Karpas-422 (cell line): ENCODE data around the gene CIT. TPM values are rescaled to one million over a fixed set of nuclear protein-coding genes. Genes with fewer than 3 reads are reported as not detected.

Source experiments
- DNase-seq: peaks from one replicate; pipeline ENCODE4 v3.0.0-alpha.2; 2015
- H2AFZ ChIP-seq: fragments of 200-600 bp; sonication (generic); 2 replicates; pipeline ENCODE4 v1.6.1; 2014; ENCODE audit warnings: antibody characterized with exemption, low read length, mixed read lengths
- H3K27ac ChIP-seq: fragments of 200-600 bp; sonication (generic); 2 replicates; pipeline ENCODE4 v1.5.1; 2014; ENCODE audit warnings: mild to moderate bottlenecking, low read length, moderate library complexity
- H3K27me3 ChIP-seq: fragments of 200-600 bp; sonication (generic); 2 replicates; pipeline ENCODE4 v1.6.1; 2014; ENCODE audit warnings: low read length, mixed read lengths
- H3K36me3 ChIP-seq: fragments of 200-600 bp; sonication (generic); 2 replicates; pipeline ENCODE4 v1.6.1; 2014; ENCODE audit warnings: low read length, mixed read lengths; ENCODE audit not compliant: insufficient read depth
- H3K4me1 ChIP-seq: fragments of 200-600 bp; sonication (generic); 2 replicates; pipeline ENCODE4 v1.6.1; 2014; ENCODE audit warnings: mild to moderate bottlenecking, low read length, mixed read lengths
- H3K4me2 ChIP-seq: fragments of 200-600 bp; sonication (generic); 2 replicates; pipeline ENCODE4 v1.6.1; 2014; ENCODE audit warnings: low read length, low read depth, mild to moderate bottlenecking; ENCODE audit not compliant: poor library complexity, severe bottlenecking
- H3K4me3 ChIP-seq: fragments of 200-600 bp; sonication (generic); 2 replicates; pipeline ENCODE4 v1.5.1; 2014; ENCODE audit warnings: mild to moderate bottlenecking, antibody characterized with exemption, low read length, mixed read lengths
- H3K79me2 ChIP-seq: fragments of 200-600 bp; sonication (generic); 2 replicates; pipeline ENCODE4 v1.6.1; 2014; ENCODE audit warnings: mild to moderate bottlenecking, low read length, mixed read lengths
- H3K9ac ChIP-seq: fragments of 200-600 bp; sonication (generic); 2 replicates; pipeline ENCODE4 v1.6.0; 2014; ENCODE audit warnings: low read length
- H3K9me2 ChIP-seq: fragments of 200-600 bp; sonication (generic), shearing (Covaris generic); replicated peaks from 2 replicates; pipeline ENCODE4 v1.6.0; 2014; ENCODE audit warnings: mild to moderate bottlenecking, low read length, moderate library complexity; ENCODE audit not compliant: insufficient read depth
- H3K9me3 ChIP-seq: fragments of 300-700, 200-600 bp; sonication (generic); 2 replicates; pipeline ENCODE4 v1.6.1; 2014; ENCODE audit warnings: low read length, mixed read lengths
- H4K20me1 ChIP-seq: fragments of 200-600 bp; sonication (generic); 2 replicates; pipeline ENCODE4 v1.6.1; 2014; ENCODE audit warnings: mild to moderate bottlenecking, antibody characterized with exemption, low read length, low read depth; ENCODE audit not compliant: insufficient read depth
- total RNA-seq: library from RNA; depleted of rRNA; stranded (reverse); fragments of >200 nt; shearing (Covaris generic); gene quantifications from 2 replicates; pipeline ENCODE4 v1.2.3, GENCODE V29; 2014; ENCODE audit warnings: low replicate concordance

Gene CIT
- total RNA-seq, 1 experiment from 2014 or later = 16.5 TPM

DNA sequence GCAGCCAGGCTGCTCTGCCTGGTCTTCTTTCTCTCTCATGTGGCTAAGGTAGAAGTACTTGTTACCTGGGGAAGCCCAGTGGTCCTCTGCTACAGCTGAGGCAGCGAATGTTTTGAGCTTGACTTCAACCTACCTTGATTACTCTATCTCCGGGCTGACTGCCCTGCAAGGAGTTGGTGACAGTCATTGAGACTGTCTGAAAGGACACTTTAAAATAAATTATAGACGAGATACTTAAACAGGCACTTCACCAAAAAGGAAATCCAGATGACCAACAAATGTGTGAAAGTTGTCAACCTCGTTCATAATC is 474 bp upstream of the CIT start:
- H3K9ac ChIP-seq = peak overlapping the region; percentile 85
- H3K4me3 ChIP-seq = peak overlapping the region; percentile 91
- H4K20me1 ChIP-seq = no peaks in the 10 kb centered on the region
- H3K79me2 ChIP-seq = peaks cover 18% of the 10 kb centered on the region
- H3K27ac ChIP-seq = no peak overlapping the region
- no peak for DNase-seq
- H3K27me3 ChIP-seq = no peaks in the 10 kb centered on the region
- H3K9me2 ChIP-seq = no peaks in the 10 kb centered on the region
- H3K9me3 ChIP-seq = no peaks in the 10 kb centered on the region
- peak overlapping the region; percentile 92 for H3K4me2 ChIP-seq
- H3K36me3 ChIP-seq = 0 out of 2 replicates have a peak, but pooled peaks cover 2% of the 10 kb centered on the region
- H3K4me1 ChIP-seq = peaks cover 13% of the 10 kb centered on the region
- peak overlapping the region; percentile 99 for H2AFZ ChIP-seq

GRCh38 chr12:119870457-119870856 is 6.7 kb downstream of the CIT start:
- H3K4me3 ChIP-seq = no peak overlapping the region
- H3K27ac ChIP-seq = no peak overlapping the region

DNA sequence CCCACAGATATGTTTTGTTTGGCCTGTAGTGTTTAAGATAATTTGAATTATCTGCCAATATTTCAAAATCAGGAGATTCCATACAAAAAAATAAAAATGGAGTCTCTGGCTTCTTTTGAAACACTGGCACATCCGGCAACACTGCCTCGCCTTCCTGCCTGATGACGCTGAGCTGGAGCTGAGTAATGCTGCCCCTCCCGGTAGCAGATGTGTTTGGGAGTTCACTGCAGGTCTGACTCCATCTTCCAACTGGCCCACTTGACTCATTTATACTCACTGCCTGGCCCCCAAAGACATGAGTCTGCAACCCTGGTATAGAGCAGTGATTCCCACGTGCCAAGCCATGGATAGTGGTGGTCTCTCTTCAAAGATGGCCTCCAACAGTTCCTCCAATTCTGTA is 7.4 kb downstream of the CIT start:
- Histone ChIP-seq H3K4me1 (no peaks in the 10 kb centered on the region), H3K9me3 (no peaks in the 10 kb centered on the region), H2AFZ (no peak overlapping the region), H3K4me3 (no peak overlapping the region), H3K79me2 (no peaks in the 10 kb centered on the region; the same call in 1 of the 2 replicates), H4K20me1 (no peaks in the 10 kb centered on the region), H3K27ac (no peak overlapping the region), H3K4me2 (no peak overlapping the region), H3K27me3 (no peaks in the 10 kb centered on the region), H3K36me3 (peaks cover 34% of the 10 kb centered on the region), H3K9ac (no peak overlapping the region), H3K9me2 (no peaks in the 10 kb centered on the region)
- DNase-seq = no peak

More at GRCh38 chr12:119870457-119870856, 6.7 kb downstream of the CIT start:
- no peaks in the 10 kb centered on the region for H3K27me3 ChIP-seq
- no peaks in the 10 kb centered on the region for H3K9me3 ChIP-seq
- H3K79me2 ChIP-seq = peaks cover 5% of the 10 kb centered on the region
- DNase-seq = no peak
- H3K4me2 ChIP-seq = no peak overlapping the region
- H3K36me3 ChIP-seq = peaks cover 34% of the 10 kb centered on the region
- no peaks in the 10 kb centered on the region for H3K9me2 ChIP-seq
- H3K4me1 ChIP-seq = no peaks in the 10 kb centered on the region
- no peak overlapping the region for H3K9ac ChIP-seq
- H2AFZ ChIP-seq = no peak overlapping the region
- no peaks in the 10 kb centered on the region for H4K20me1 ChIP-seq

DNA sequence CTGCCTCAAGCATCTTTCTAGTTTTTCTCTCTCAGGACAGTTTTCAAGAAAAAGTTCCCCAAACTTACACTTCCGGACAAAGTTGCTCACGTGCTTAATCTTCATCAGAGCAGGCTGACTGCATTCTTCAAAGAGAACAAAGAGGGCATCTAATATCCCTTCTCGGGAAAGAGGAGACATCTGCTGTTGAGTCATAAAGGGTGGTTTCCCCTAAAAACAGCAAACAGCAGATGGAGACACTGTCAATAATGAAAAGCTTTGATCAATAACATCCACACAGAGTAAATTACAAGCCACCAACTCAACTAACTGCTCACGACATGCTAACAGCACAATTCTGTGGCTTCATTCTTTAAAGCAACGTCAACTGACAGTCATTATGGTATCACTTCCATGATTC is 8.1 kb downstream of the CIT start:
- no peak overlapping the region for H2AFZ ChIP-seq
- no peak overlapping the region for H3K27ac ChIP-seq
- no peaks in the 10 kb centered on the region for H3K4me1 ChIP-seq
- no peak overlapping the region for H3K4me2 ChIP-seq
- no peak overlapping the region for H3K4me3 ChIP-seq
- H3K36me3 ChIP-seq = peaks cover 35% of the 10 kb centered on the region
- H3K79me2 ChIP-seq = no peaks in the 10 kb centered on the region
- H3K9ac ChIP-seq = no peak overlapping the region
- no peaks in the 10 kb centered on the region for H3K27me3 ChIP-seq
- no peaks in the 10 kb centered on the region for H4K20me1 ChIP-seq
- no peak for DNase-seq
- H3K9me2 ChIP-seq = no peaks in the 10 kb centered on the region
- no peaks in the 10 kb centered on the region for H3K9me3 ChIP-seq

DNA sequence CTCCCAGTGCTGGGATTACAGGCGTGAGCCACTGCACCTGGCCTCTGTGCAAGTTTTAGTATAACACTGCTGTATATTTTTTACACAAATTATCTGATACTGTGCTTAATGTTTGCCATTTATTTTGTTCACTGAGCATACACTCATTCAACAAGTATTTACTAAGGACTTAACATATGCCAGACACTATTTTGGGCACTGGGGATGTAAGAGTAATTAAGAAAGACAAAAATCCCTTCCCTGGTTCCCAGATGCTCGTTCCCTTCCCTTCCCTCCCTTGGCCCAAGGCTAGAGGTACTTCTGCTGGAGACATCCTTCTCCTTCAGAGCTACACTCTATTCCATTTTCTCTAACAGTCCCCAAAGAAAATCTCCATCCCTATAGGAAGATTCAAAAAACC is 12.5 kb downstream of the CIT start:
- no peak overlapping the region for H3K4me2 ChIP-seq
- H3K27me3 ChIP-seq = no peaks in the 10 kb centered on the region
- peaks cover 23% of the 10 kb centered on the region for H3K36me3 ChIP-seq
- DNase-seq = no peak
- no peaks in the 10 kb centered on the region for H3K9me3 ChIP-seq
- no peak overlapping the region for H3K9ac ChIP-seq
- no peak overlapping the region for H3K27ac ChIP-seq
- H3K79me2 ChIP-seq = 0 out of 2 replicates have a peak, but pooled peaks cover 4% of the 10 kb centered on the region
- H2AFZ ChIP-seq = no peak overlapping the region
- H3K9me2 ChIP-seq = no peaks in the 10 kb centered on the region
- H3K4me1 ChIP-seq = no peaks in the 10 kb centered on the region
- H4K20me1 ChIP-seq = no peaks in the 10 kb centered on the region
- no peak overlapping the region for H3K4me3 ChIP-seq

- no peak overlapping the region for H2AFZ ChIP-seq
- H3K36me3 ChIP-seq = peaks cover 25% of the 10 kb centered on the region; the same call in 1 of the 2 replicates
- H3K9me2 ChIP-seq = no peaks in the 10 kb centered on the region
- no peaks in the 10 kb centered on the region for H4K20me1 ChIP-seq
- H3K4me3 ChIP-seq = no peak overlapping the region
- no peak for DNase-seq
- H3K27ac ChIP-seq = no peak overlapping the region
- no peak overlapping the region for H3K4me2 ChIP-seq
- H3K27me3 ChIP-seq = no peaks in the 10 kb centered on the region
- H3K79me2 ChIP-seq = peaks cover 25% of the 10 kb centered on the region
- H3K9ac ChIP-seq = no peak overlapping the region
- H3K9me3 ChIP-seq = no peaks in the 10 kb centered on the region
- no peaks in the 10 kb centered on the region for H3K4me1 ChIP-seq
Observed at GRCh38 chr12:119859241-119859640, 17.9 kb downstream of the CIT start.

GRCh38 chr12:119857041-119857591 is 20.0 kb downstream of the CIT start:
- H3K9me2 ChIP-seq = no peaks in the 10 kb centered on the region
- H3K4me3 ChIP-seq = no peak overlapping the region
- H3K9me3 ChIP-seq = no peaks in the 10 kb centered on the region
- peaks cover 25% of the 10 kb centered on the region; the same call in 1 of the 2 replicates for H3K36me3 ChIP-seq
- no peaks in the 10 kb centered on the region for H4K20me1 ChIP-seq
- no peaks in the 10 kb centered on the region for H3K27me3 ChIP-seq
- H2AFZ ChIP-seq = no peak overlapping the region
- H3K4me1 ChIP-seq = no peaks in the 10 kb centered on the region
- no peak overlapping the region for H3K9ac ChIP-seq
- no peak for DNase-seq
- H3K4me2 ChIP-seq = no peak overlapping the region
- no peak overlapping the region for H3K27ac ChIP-seq
- H3K79me2 ChIP-seq = peaks cover 36% of the 10 kb centered on the region

- peaks cover 27% of the 10 kb centered on the region for H3K79me2 ChIP-seq
- no peak overlapping the region for H3K27ac ChIP-seq
- no peaks in the 10 kb centered on the region for H4K20me1 ChIP-seq
- H3K4me1 ChIP-seq = no peaks in the 10 kb centered on the region
- H3K9ac ChIP-seq = no peak overlapping the region
- no peak overlapping the region for H3K4me3 ChIP-seq
- H3K27me3 ChIP-seq = no peaks in the 10 kb centered on the region
- H3K9me2 ChIP-seq = no peaks in the 10 kb centered on the region
- no peaks in the 10 kb centered on the region for H3K9me3 ChIP-seq
- peaks cover 23% of the 10 kb centered on the region for H3K36me3 ChIP-seq
- H3K4me2 ChIP-seq = no peak overlapping the region
- DNase-seq = no peak
- no peak overlapping the region for H2AFZ ChIP-seq
Observed at GRCh38 chr12:119850330-119850729, 26.8 kb downstream of the CIT start.
